ENCODE data around the gene CHIC2. TPM values are rescaled to one million over a fixed set of nuclear protein-coding genes. Genes with fewer than 3 reads are reported as not detected.

The CHIC2 gene
- total RNA-seq, 1 experiment from 2014 or later, result 52.3 TPM

GRCh38 chr4:54006755-54007154, 57.6 kb downstream of the CHIC2 start:
- ChIA-PET CTCF (no interaction called here), POLR2A (ENCODE audit: unreplicated experiment) (no interaction called here)
- H3K9ac ChIP-seq (ENCODE audit: low read length), result no peak overlapping the region
- no peak overlapping the region for H3K4me3 ChIP-seq (ENCODE audit: low read length)
- no peak overlapping the region for H3K27ac ChIP-seq (ENCODE audit: low read length)
- ATAC-seq (peak; percentile 92), DNase-seq (peak; percentile 45)
- H3F3A ChIP-seq (ENCODE audit: low read length, unreplicated experiment), result no peaks in the 10 kb centered on the region
- no peaks in the 10 kb centered on the region for H3K9me3 ChIP-seq (ENCODE audit: low read length)
- no peak for TF ChIP-seq EZH2 (IDR thresholded peaks at IDR 0.05; ENCODE audit: low read length, unreplicated experiment)
- TF ChIP-seq EZH2phosphoT487 (IDR thresholded peaks at IDR 0.05; ENCODE audit: borderline replicate concordance, low read length), result no peak
- no peak for TF ChIP-seq CTCF (conservative IDR thresholded peaks at IDR 0.05; ENCODE audit: low read depth, low read length)
- H2AFZ ChIP-seq (ENCODE audit: low read length), result no peak overlapping the region
- no peaks in the 10 kb centered on the region for H3K27me3 ChIP-seq (ENCODE audit: low read length)
- no peaks in the 10 kb centered on the region for H4K20me1 ChIP-seq (ENCODE audit: low read length)
- BruUV-seq (replicated peaks), result no TSS peak
- intact Hi-C loops (cut with micrococcal nuclease), result loop anchor here (5.0 kb wide), 3 partner anchors 56 to 211 kb away; partner anchors contain the start of gene CHIC2
- H3K9me2 ChIP-seq (replicated peaks; ENCODE audit: low read length), result no peaks in the 10 kb centered on the region
- no peaks in the 10 kb centered on the region for H3K36me3 ChIP-seq (ENCODE audit: low read depth, low read length)
- peaks cover 12% of the 10 kb centered on the region; the same call in 1 of the 2 replicates for H3K4me1 ChIP-seq (ENCODE audit: insufficient read depth, low read length)
- H3K79me2 ChIP-seq (ENCODE audit: low read length), result no peaks in the 10 kb centered on the region
- H3K4me2 ChIP-seq (ENCODE audit: low read length), result no peak overlapping the region

- CTCF ChIA-PET, result no interaction called here
These were observed 58.9 kb downstream of the CHIC2 start for GRCh38 chr4:54005475-54005874.

More at GRCh38 chr4:54005475-54005874, 58.9 kb downstream of the CHIC2 start:
- H3K9me3 ChIP-seq (ENCODE audit: low read length), result no peaks in the 10 kb centered on the region
- no peaks in the 10 kb centered on the region for H3K79me2 ChIP-seq (ENCODE audit: low read length)
- TF ChIP-seq CTCF (conservative IDR thresholded peaks at IDR 0.05; ENCODE audit: low read depth, low read length) (no peak), EZH2 (IDR thresholded peaks at IDR 0.05; ENCODE audit: low read length, unreplicated experiment) (no peak), EZH2phosphoT487 (IDR thresholded peaks at IDR 0.05; ENCODE audit: borderline replicate concordance, low read length) (no peak)
- H3K36me3 ChIP-seq (ENCODE audit: low read depth, low read length), result no peaks in the 10 kb centered on the region
- H3K4me1 ChIP-seq (ENCODE audit: insufficient read depth, low read length), result peaks cover 7% of the 10 kb centered on the region; the same call in 1 of the 2 replicates
- no peak overlapping the region for H3K9ac ChIP-seq (ENCODE audit: low read length)
- H3K4me3 ChIP-seq (ENCODE audit: low read length), result no peak overlapping the region
- no peaks in the 10 kb centered on the region for H4K20me1 ChIP-seq (ENCODE audit: low read length)
- H3K9me2 ChIP-seq (replicated peaks; ENCODE audit: low read length), result no peaks in the 10 kb centered on the region
- intact Hi-C loops (cut with micrococcal nuclease), result loop anchor here (5.0 kb wide), 3 partner anchors 57 to 212 kb away; partner anchors contain the start of gene CHIC2
- POLR2A ChIA-PET (ENCODE audit: unreplicated experiment), result no interaction called here
- no peaks in the 10 kb centered on the region for H3K27me3 ChIP-seq (ENCODE audit: low read length)
- no peak for DNase-seq
- no peak overlapping the region for H2AFZ ChIP-seq (ENCODE audit: low read length)
- no TSS peak for BruUV-seq (replicated peaks)
- no peak for ATAC-seq
- H3K27ac ChIP-seq (ENCODE audit: low read length), result no peak overlapping the region
- no peaks in the 10 kb centered on the region for H3F3A ChIP-seq (ENCODE audit: low read length, unreplicated experiment)
- no peak overlapping the region for H3K4me2 ChIP-seq (ENCODE audit: low read length)

Measured in PC-3 (cell line).